ENCODE measurements around the gene HCRTR1.

The HCRTR1 gene

DNA sequence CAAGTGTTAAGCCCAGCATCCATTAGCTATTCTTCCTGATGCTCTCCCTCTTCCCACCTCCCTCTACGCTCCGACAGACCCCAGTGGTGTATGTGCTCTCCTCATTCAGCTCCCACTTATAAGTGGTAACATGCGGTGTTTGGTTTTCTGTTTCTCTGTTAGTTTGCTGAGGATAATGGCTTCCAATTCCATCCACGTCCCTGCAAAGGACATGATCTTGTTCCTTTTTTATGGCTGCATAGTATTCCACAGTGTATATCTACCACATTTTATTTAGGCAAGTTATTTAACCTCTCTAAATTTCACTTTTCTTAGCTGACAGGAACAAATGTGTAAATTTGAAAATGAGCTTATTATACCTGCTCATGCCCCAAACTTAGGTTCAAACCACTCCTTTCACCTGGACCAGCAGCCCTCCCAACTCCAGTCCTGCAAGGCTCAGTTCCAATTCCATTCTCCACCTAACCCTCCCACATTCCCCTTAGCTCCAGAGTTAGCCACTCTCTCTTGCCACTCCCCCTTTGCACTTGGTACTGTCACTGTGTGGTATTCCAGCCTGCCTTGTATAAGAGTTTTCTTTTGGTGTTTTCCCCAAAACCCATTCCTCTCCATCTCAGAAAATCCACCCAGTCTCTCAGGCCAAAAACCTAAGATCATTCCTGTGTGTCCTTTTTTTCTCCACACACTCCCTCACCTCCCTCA, 28.9 kb downstream of the HCRTR1 start:
- no peak for DNase-seq (ENCODE audit: extremely low read depth, low read depth)

DNA sequence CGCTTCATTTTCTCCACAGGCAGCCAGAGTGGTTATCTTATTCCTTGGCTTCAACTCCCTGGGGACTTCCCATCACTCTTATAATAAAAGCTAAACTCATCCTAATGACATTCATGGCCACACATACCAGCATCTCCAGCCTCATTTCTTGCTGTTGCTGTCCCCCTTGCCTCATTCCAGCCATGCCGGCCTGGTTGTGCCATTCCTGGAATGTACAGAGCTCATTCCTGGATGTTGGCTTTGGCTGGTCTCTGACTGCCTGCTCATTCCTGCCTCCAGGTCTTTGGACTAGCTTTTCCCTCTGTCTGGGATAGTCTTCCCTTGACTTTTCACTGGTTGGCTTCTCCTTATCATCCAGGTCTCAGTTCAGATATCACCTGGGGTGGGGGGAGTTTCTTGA, 29.6 kb downstream of the HCRTR1 start:
- TF ChIP-seq, protein P1, sequence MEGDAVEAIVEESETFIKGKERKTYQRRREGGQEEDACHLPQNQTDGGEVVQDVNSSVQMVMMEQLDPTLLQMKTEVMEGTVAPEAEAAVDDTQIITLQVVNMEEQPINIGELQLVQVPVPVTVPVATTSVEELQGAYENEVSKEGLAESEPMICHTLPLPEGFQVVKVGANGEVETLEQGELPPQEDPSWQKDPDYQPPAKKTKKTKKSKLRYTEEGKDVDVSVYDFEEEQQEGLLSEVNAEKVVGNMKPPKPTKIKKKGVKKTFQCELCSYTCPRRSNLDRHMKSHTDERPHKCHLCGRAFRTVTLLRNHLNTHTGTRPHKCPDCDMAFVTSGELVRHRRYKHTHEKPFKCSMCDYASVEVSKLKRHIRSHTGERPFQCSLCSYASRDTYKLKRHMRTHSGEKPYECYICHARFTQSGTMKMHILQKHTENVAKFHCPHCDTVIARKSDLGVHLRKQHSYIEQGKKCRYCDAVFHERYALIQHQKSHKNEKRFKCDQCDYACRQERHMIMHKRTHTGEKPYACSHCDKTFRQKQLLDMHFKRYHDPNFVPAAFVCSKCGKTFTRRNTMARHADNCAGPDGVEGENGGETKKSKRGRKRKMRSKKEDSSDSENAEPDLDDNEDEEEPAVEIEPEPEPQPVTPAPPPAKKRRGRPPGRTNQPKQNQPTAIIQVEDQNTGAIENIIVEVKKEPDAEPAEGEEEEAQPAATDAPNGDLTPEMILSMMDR (IDR thresholded peaks at IDR 0.05; ENCODE audit: low read depth, low read length, missing control alignments): no peak
- DNase-seq (ENCODE audit: extremely low read depth, low read depth): no peak
- no peak overlapping the region for H3K4me3 ChIP-seq (replicated peaks; ENCODE audit: low read depth, low read length)

More for the DNA sequence above, 28.9 kb downstream of the HCRTR1 start:
- H3K4me3 ChIP-seq (replicated peaks; ENCODE audit: low read depth, low read length): no peak overlapping the region
- TF ChIP-seq, protein P1 (IDR thresholded peaks at IDR 0.05; ENCODE audit: low read depth, low read length, missing control alignments): no peak

DNA sequence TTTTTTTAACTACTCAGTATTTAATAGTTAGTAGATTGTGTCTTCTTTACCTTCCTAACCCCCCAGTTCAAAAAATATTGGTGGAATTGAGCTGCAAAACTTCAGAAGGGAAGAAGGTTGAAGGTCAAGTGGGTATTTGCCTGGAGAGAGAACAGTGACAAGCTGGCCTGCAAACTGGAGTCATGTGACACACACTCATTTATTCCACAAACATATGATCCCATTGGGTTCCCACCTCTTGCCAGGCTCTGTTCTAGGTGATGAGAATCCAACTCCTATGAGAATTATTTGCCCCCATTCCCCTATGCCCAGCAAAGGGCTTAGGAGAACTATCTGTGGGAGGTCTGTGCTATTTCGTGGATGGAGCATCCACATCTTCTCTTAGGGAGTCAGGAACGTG, 30.7 kb downstream of the HCRTR1 start:
- no peak for DNase-seq (ENCODE audit: extremely low read depth, low read depth)
- TF ChIP-seq, protein P1 (IDR thresholded peaks at IDR 0.05; ENCODE audit: low read depth, low read length, missing control alignments): no peak

DNA sequence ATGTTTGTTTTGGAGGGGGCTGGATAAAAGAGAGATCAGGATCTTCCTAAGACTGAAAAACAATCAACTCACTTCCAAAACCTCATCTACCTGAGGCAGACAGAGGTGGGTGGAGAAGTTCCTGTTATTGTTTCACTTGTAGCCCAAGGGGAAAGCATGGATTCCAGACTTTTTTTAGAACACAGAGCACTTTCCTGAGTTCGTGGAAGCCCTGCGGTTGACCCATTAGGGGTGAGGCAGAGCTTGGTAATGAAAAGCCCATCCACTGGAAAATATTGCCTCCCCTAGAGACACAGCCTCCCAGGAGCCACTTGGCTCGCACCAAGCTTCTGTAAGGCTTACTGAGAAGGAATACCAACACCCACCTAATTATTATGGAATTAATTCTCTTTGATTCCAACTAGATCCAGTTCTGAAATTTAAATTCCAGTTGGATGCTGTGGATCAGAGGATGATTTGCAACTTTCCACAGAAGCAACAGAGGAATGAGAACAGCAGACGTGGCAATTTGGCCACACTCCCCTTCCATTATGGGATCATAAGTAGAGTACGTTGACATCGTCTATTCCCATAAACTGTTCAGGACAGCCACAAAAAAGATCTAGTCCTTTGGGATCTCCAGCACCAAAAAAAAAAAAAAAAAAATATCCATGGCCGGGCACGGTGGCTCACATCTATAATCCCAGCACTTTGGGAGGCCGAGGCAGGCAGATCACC, 31.3 kb downstream of the HCRTR1 start:
- TF ChIP-seq, protein P1 (IDR thresholded peaks at IDR 0.05; ENCODE audit: low read depth, low read length, missing control alignments): no peak
- DNase-seq (ENCODE audit: extremely low read depth, low read depth): no peak
- H3K4me3 ChIP-seq (replicated peaks; ENCODE audit: low read depth, low read length): no peak overlapping the region

More for the DNA sequence above, 30.7 kb downstream of the HCRTR1 start:
- no peak overlapping the region for H3K4me3 ChIP-seq (replicated peaks; ENCODE audit: low read depth, low read length)

DNA sequence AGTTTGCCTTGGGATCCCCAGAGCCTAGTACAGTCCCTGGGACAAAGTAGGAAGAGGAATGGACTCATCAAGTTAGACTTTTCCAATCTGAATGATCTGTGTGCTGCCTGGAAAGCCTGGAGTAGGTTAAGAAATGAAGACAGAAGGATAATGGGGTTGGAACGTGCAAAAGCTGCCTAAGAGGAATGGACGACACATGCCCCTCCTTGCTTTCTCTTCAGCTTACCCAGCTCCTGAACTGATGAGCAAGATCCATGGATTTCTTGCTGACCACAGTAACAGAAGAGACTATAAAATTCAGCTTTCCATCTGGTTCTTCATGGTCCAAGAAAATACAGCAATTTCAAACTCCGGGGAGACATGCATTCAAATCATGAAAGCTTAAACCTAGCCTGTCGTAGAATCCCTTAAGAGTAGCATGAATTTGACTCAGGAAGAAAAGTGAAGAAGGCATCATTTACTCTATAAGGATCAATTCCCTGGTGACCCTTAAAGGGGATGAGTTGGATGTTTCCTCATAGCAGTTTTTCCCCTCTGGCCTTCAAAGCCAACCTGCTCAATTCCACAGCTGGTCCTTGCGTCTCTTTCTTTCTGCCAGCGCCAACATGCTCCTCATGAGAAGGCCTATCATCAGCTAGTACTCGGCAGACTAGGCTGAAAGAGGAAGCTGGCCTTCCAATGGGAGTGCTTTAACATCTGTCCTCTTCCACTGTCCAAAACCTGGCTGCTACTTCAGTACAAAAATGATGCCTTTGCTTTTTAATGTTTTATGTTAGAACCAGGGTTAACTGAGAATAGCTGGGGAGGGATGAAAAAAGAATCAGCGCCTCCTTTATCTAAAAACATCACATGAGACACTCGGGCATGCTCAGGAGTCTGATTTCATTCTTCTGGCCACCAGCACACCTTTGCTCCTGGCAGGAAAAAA, 32.9 kb downstream of the HCRTR1 start:
- TF ChIP-seq, protein P1 (IDR thresholded peaks at IDR 0.05; ENCODE audit: low read depth, low read length, missing control alignments): no peak
- H3K4me3 ChIP-seq (replicated peaks; ENCODE audit: low read depth, low read length): no peak overlapping the region
- no peak for DNase-seq (ENCODE audit: extremely low read depth, low read depth)

DNA sequence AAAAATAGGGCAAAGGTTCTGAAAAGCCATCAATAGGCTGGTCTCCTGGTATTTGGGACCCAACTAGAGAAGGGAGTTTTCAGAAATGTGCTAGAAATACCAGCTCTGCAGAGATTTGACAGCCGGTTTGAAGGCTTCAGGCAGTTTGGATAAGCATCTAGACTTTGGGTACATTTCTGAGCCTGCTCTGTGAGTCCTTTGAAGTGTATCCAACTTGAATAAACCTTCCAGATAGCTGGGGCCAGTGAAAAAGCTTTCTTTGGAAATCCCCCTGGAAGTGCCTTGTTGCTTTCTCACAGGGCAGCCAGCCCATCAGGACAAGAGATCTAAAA, 33.6 kb downstream of the HCRTR1 start:
- DNase-seq (ENCODE audit: extremely low read depth, low read depth): no peak

More for the DNA sequence above, 33.6 kb downstream of the HCRTR1 start:
- TF ChIP-seq, protein P1 (IDR thresholded peaks at IDR 0.05; ENCODE audit: low read depth, low read length, missing control alignments): no peak
- no peak overlapping the region for H3K4me3 ChIP-seq (replicated peaks; ENCODE audit: low read depth, low read length)
